ENCODE results near the gene MORF4L1.

DNA sequence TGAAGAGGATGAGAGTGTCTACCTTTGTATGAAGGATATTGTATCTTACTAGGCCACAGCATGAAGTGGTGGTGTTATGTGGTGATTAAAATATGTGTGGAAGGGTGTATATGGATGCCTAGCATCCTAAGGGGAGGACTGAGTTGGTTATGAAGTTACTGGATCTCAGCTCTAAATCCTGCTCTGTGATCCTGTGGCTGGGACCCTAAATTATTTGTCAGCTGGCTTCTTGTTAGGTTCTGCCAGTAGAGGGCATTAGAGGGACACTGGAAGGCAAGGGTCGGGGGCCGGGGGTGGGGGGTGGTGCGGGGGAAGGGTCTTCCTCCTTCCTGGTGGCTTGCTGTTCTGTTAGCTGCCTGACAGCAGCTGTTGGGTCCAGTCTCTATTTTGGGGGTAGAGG lies 34.9 kb downstream of the MORF4L1 start:
- TF ChIP-seq, protein P1, sequence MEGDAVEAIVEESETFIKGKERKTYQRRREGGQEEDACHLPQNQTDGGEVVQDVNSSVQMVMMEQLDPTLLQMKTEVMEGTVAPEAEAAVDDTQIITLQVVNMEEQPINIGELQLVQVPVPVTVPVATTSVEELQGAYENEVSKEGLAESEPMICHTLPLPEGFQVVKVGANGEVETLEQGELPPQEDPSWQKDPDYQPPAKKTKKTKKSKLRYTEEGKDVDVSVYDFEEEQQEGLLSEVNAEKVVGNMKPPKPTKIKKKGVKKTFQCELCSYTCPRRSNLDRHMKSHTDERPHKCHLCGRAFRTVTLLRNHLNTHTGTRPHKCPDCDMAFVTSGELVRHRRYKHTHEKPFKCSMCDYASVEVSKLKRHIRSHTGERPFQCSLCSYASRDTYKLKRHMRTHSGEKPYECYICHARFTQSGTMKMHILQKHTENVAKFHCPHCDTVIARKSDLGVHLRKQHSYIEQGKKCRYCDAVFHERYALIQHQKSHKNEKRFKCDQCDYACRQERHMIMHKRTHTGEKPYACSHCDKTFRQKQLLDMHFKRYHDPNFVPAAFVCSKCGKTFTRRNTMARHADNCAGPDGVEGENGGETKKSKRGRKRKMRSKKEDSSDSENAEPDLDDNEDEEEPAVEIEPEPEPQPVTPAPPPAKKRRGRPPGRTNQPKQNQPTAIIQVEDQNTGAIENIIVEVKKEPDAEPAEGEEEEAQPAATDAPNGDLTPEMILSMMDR (IDR thresholded peaks at IDR 0.05) = peak in 7 of 12 donors; percentile 7 to 34 (median 27)
- TF ChIP-seq POLR2A (IDR thresholded peaks at IDR 0.05) = no peak

Measured in heart left ventricle (tissue), 13 donors.